Thyroid gland (tissue), 4 donors: ENCODE data around the gene UTP15. TPM values are rescaled to one million over a fixed set of nuclear protein-coding genes. Genes with fewer than 3 reads are reported as not detected.

Experiments used
- DNase-seq, 2 donors: peaks; one replicate each; pipeline ENCODE4 v3.0.0-alpha.2; 2019
- H3K27ac ChIP-seq, 3 donors: fragments of 200-600 bp; sonication (generic); 1 replicate in 2 of 3; 2 replicates in 1 of 3; pipeline ENCODE4 v1.5.1; 2016 to 2019; ENCODE audit warnings: mild to moderate bottlenecking in 1 of 3, moderate library complexity in 1 of 3
- H3K27me3 ChIP-seq: fragments of 200-600 bp; sonication (generic); one replicate; pipeline ENCODE4 v1.5.1; 2019
- H3K36me3 ChIP-seq, 2 donors: fragments of 200-600 bp; sonication (generic); one replicate each; pipeline ENCODE4 v1.5.1; 2016 to 2019
- H3K4me1 ChIP-seq, 2 donors: fragments of 200-600 bp; sonication (generic); one replicate each; pipeline ENCODE4 v1.5.1; 2017 to 2019
- H3K4me3 ChIP-seq, 3 donors: fragments of 200-600 bp; sonication (generic); replicated peaks in 1 of 3; 1 replicate in 2 of 3; 2 replicates in 1 of 3; pipeline ENCODE4 v1.5.1; 2016; ENCODE audit warnings: mild to moderate bottlenecking in 1 of 3
- H3K9me3 ChIP-seq: fragments of 200-600 bp; sonication (generic); one replicate; pipeline ENCODE4 v1.5.1; 2017
- CTCF ChIP-seq, 6 experiments: fragments of 200-600 bp in 3 of 6; fragments of 450-650 bp in 3 of 6; sonication (generic) in 3 of 6; IDR thresholded peaks; one replicate each; pipeline ENCODE4 v1.5.1; 2016 to 2019; ENCODE audit warnings: antibody characterized with exemption in 6 of 6, mild to moderate bottlenecking in 2 of 6, inconsistent platforms in 1 of 6, moderate library complexity in 1 of 6
- POLR2A ChIP-seq, 2 donors: fragments of 450-650 bp; IDR thresholded peaks; one replicate each; pipeline ENCODE4 v1.6.1; 2017; ENCODE audit warnings: antibody characterized with exemption in 2 of 2, mild to moderate bottlenecking in 2 of 2, moderate library complexity in 1 of 2
- WGBS, 2 donors: methylation state at CpG; one replicate each; pipeline ENCODE4 v1.1.5; 2017; 5-methylcytosine and 5-hydroxymethylcytosine counted together
- intact Hi-C: fragments of 100-400 bp; cut with DNase I; formaldehyde crosslinking; loops from one replicate; pipeline ENCODE4 v1.15.1; 2023
- total RNA-seq, 4 donors: library from RNA; depleted of rRNA; stranded (reverse); fragments of >200 nt; gene quantifications; one replicate each; pipeline ENCODE4 v1.2.3, GENCODE V29; 2016

The UTP15 gene
- total RNA-seq, 4 donors from 2014 or later: 20.6 to 35.1 (median 30.7) TPM

GRCh38 chr5:73623901-73624404 lies 58.4 kb downstream of the UTP15 start:
- Histone ChIP-seq H3K4me3 (no peak overlapping the region), H3K9me3 (no peaks in the 10 kb centered on the region), H3K27ac (no peak overlapping the region), H3K4me1 (peaks cover 24 to 28% of the 10 kb centered on the region in 2 donors), H3K36me3 (no peaks in the 10 kb centered on the region), H3K27me3 (no peaks in the 10 kb centered on the region)
- intact Hi-C loops: no loop called here
- no peak for TF ChIP-seq POLR2A (IDR thresholded peaks at IDR 0.05)
- TF ChIP-seq CTCF (IDR thresholded peaks at IDR 0.05): no peak
- no peak for DNase-seq
- 74 to 81% methylated on average over 2 of the region's 2 CpGs for WGBS, 2 donors

- 92 to 93% methylated on average over 6 of the region's 6 CpGs for WGBS, 2 donors
- peaks cover 24 to 28% of the 10 kb centered on the region in 2 donors for H3K4me1 ChIP-seq
- DNase-seq: no peak
- H3K36me3 ChIP-seq: no peaks in the 10 kb centered on the region
- no peaks in the 10 kb centered on the region for H3K27me3 ChIP-seq
- H3K9me3 ChIP-seq: no peaks in the 10 kb centered on the region
- no peak overlapping the region for H3K4me3 ChIP-seq
- intact Hi-C loops: no loop called here
- H3K27ac ChIP-seq: peak overlapping the region; percentile 77 to 91 (median 85)
- TF ChIP-seq CTCF (IDR thresholded peaks at IDR 0.05) (no peak), POLR2A (IDR thresholded peaks at IDR 0.05) (no peak)
Observed at GRCh38 chr5:73624888-73625287, 59.3 kb downstream of the UTP15 start.

- Histone ChIP-seq H3K9me3 (no peaks in the 10 kb centered on the region), H3K4me3 (peak overlapping the region in 2 of 3 donors; percentile 69 to 81), H3K27ac (peak overlapping the region; percentile 77 to 91 (median 85)), H3K27me3 (no peaks in the 10 kb centered on the region), H3K4me1 (peaks cover 24 to 30% of the 10 kb centered on the region in 2 donors), H3K36me3 (no peaks in the 10 kb centered on the region)
- intact Hi-C loops: no loop called here
- no peak for DNase-seq
- 14 to 19% methylated on average over 8 to 16 of the region's 33 CpGs for WGBS, 2 donors
- TF ChIP-seq CTCF (IDR thresholded peaks at IDR 0.05) (no peak), POLR2A (IDR thresholded peaks at IDR 0.05) (no peak)
Observed at GRCh38 chr5:73625372-73625943, 59.9 kb downstream of the UTP15 start.

- TF ChIP-seq POLR2A (IDR thresholded peaks at IDR 0.05) (peak; percentile 16 to 88), CTCF (IDR thresholded peaks at IDR 0.05) (no peak)
- peak; percentile 83 to 85 for DNase-seq
- 0 to 2% methylated on average over 5 to 25 of the region's 92 CpGs for WGBS, 2 donors
- H3K27ac ChIP-seq: peak within 1 kb of the TSS; percentile 77 to 91 (median 91)
- no peaks in the 10 kb centered on the region for H3K9me3 ChIP-seq
- peaks cover 27 to 33% of the 10 kb centered on the region in 2 donors for H3K4me1 ChIP-seq
- intact Hi-C loops: no loop called here
- H3K36me3 ChIP-seq: no peaks in the 10 kb centered on the region
- no peaks in the 10 kb centered on the region for H3K27me3 ChIP-seq
- H3K4me3 ChIP-seq: peak within 1 kb of the TSS; percentile 69 to 81 (median 72)
Observed at GRCh38 chr5:73625944-73626811, 60.6 kb downstream of the UTP15 start, which contains the start of gene ARHGEF28. TSS of gene ARHGEF28 (plus strand) at chr5:73626196. CDS start at chr5:73684852, 58,656 bp downstream.
